IPS DF 6.9 (cell line): ENCODE data around the gene FOXP3.

ENCODE experiments used
- DNase-seq: peaks from one replicate; pipeline ENCODE4 v3.0.0-alpha.2; 2013; ENCODE audit warnings: low read depth, low spot score
- H3K27ac ChIP-seq: one replicate; pipeline ENCODE4 v1.5.1; 2013; ENCODE audit warnings: low read length, control low read depth
- H3K27me3 ChIP-seq: 2 replicates; pipeline ENCODE4 v1.6.1; 2013; ENCODE audit warnings: mild to moderate bottlenecking, low read length; ENCODE audit not compliant: control insufficient read depth, insufficient read depth
- H3K36me3 ChIP-seq: 2 replicates; pipeline ENCODE4 v1.6.1; 2013; ENCODE audit warnings: low read length; ENCODE audit not compliant: control insufficient read depth, insufficient read depth
- H3K4me1 ChIP-seq: 2 replicates; pipeline ENCODE4 v1.6.1; 2013; ENCODE audit warnings: low read length; ENCODE audit not compliant: control insufficient read depth, insufficient read depth
- H3K4me3 ChIP-seq: 2 replicates; pipeline ENCODE4 v1.5.1; 2013; ENCODE audit warnings: mild to moderate bottlenecking, low read length
- H3K9me3 ChIP-seq: 2 replicates; pipeline ENCODE4 v1.6.1; 2013; ENCODE audit warnings: low read length, inconsistent platforms; ENCODE audit not compliant: control insufficient read depth, insufficient read depth
- WGBS: extraction: QIAGEN DNeasy Blood & Tissue Kit; methylation state at CpG from one replicate; pipeline ENCODE4 v1.1.7; 2013; ENCODE audit warnings: mixed read lengths, missing lambda C conversion rate; ENCODE audit not compliant: insufficient read length, insufficient coverage; 5-methylcytosine and 5-hydroxymethylcytosine counted together

The FOXP3 gene

DNA sequence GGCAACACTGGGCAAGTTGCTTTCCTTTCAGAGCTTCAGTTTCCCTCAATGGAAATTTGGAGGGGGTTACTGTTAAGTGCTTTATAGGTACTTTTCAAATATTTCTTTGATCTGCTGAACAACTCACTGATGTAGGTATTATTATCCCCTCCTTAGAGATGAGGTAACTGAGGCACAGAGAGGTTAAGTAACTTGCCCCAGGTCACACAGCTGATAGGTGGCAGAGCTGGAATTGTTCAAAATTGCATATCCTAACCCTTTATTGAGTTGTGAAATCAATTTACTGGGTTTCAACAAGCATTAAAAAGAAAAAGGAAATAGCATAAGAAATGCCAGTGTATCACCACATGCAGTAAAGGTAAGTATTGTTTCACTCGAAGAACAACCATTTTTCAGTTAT is 11.7 kb upstream of the FOXP3 start:
- Histone ChIP-seq H3K27ac (no peak overlapping the region), H3K4me3 (no peak overlapping the region), H3K27me3 (no peaks in the 10 kb centered on the region), H3K9me3 (no peaks in the 10 kb centered on the region), H3K36me3 (no peaks in the 10 kb centered on the region), H3K4me1 (no peaks in the 10 kb centered on the region)
- no peak for DNase-seq
- WGBS = no CpG with 5 or more reads among the region's 1 CpG

DNA sequence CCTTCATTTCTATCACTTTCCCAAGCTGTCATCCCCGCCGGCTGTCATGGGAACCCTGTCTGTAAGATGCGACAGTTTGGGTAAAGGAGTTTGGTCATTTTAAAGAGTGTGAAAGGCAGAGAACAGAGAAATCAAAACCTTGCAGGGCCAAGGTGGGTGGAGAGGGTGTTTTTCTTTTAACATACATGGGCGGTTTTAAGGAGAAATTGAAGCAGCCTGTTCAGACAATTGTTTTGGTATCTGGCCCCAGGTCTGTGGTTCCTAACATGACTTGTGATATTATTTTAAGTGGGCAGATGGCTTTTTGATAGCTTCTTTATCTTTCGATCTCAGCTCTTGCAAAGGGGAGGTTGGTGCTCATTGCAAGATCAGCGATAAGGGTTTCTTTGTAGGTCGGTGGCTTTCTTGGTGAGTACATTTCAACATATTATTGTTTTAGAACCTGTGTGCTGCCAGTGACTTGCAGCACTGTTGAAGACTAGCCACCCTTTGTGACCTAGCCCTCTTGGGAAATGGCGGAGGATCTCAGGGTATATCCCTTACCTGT is 8.7 kb upstream of the FOXP3 start:
- WGBS = no CpG with 5 or more reads among the region's 8 CpGs
- H3K9me3 ChIP-seq = no peaks in the 10 kb centered on the region
- H3K4me3 ChIP-seq = no peak overlapping the region
- H3K36me3 ChIP-seq = no peaks in the 10 kb centered on the region
- H3K27ac ChIP-seq = no peak overlapping the region
- DNase-seq = no peak
- no peaks in the 10 kb centered on the region for H3K27me3 ChIP-seq
- peaks cover 2% of the 10 kb centered on the region; the same call in 1 of the 2 replicates for H3K4me1 ChIP-seq

DNA sequence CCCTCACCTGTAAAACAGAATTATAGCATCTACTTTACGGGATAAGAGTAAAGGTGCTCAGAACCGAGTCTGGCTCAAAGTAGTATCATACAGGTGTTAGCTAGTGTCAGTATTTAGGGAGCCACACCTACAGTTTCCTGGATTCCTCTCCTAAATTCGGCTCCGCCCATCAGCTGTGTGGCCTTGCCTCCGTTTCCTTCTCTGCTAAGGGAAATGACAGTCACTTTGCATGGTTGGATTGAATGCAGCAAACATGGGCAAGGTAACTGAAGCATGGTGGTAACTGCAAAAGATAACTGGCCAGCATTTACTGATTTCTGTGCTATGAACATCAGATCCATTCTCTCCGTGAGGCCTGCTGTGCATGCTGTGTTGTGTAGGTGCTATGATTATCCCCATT is 7.9 kb upstream of the FOXP3 start:
- Histone ChIP-seq H3K4me3 (no peak overlapping the region), H3K27me3 (no peaks in the 10 kb centered on the region), H3K4me1 (peaks cover 2% of the 10 kb centered on the region; the same call in 1 of the 2 replicates), H3K27ac (no peak overlapping the region), H3K36me3 (no peaks in the 10 kb centered on the region), H3K9me3 (no peaks in the 10 kb centered on the region)
- whole genome bisulfite sequencing = no CpG with 5 or more reads among the region's 6 CpGs
- no peak for DNase-seq

DNA sequence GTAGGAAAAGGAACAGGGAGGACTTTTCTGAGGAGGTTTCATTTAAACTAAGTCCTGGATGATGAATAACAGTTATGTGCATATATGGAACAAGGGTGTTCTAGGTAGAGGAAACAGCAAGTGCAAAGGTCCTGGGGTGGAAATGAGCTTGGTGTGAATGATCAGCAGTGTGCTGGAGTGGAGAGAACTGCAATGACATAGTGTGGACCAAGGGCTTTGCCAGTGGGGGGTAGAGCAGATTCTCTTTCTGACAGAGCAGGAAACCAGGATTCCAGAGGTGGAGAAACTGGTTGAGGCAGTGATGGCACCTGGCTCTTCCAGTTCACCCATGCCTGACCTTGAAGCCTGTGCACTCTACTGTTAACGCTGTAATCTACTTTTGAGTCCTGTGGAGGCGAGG is 6.8 kb upstream of the FOXP3 start:
- no peaks in the 10 kb centered on the region for H3K36me3 ChIP-seq
- H3K9me3 ChIP-seq = no peaks in the 10 kb centered on the region
- H3K4me3 ChIP-seq = no peak overlapping the region
- DNase-seq = no peak
- peaks cover 2% of the 10 kb centered on the region; the same call in 1 of the 2 replicates for H3K4me1 ChIP-seq
- no CpG with 5 or more reads among the region's 2 CpGs for WGBS
- H3K27me3 ChIP-seq = no peaks in the 10 kb centered on the region
- H3K27ac ChIP-seq = no peak overlapping the region

DNA sequence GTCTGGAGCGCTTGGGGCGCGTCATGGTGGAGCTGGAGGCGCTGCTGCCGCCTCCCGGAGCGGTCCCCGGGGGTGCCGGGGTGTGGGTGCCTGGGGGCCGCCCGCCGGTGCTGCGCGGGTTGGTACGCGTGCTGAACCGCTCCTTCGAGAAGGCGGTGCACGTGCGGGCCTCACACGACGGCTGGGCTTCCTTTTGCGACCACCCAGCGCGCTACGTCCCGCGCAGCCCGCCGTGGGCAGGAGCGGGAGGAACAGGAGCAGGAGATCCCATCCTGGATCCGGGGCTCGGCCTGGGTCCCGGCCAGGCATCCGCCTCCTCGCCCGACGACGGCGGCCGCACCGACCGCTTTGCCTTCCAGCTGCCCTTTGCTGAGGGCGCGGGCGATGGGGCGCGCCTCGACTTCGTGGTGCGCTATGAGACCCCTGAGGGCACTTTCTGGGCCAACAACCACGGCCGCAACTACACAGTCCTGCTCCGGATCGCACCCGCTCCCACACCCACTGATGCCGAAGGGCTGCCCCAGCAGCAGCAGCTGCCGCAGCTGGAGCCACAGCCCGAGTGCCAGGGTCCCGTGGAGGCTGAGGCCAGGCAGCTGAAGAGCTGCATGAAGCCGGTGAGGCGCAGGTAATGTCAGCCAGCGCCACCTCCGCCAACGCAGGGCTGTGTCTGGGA is 5.9 kb upstream of the FOXP3 start:
- no CpG with 5 or more reads among the region's 66 CpGs for WGBS

DNA sequence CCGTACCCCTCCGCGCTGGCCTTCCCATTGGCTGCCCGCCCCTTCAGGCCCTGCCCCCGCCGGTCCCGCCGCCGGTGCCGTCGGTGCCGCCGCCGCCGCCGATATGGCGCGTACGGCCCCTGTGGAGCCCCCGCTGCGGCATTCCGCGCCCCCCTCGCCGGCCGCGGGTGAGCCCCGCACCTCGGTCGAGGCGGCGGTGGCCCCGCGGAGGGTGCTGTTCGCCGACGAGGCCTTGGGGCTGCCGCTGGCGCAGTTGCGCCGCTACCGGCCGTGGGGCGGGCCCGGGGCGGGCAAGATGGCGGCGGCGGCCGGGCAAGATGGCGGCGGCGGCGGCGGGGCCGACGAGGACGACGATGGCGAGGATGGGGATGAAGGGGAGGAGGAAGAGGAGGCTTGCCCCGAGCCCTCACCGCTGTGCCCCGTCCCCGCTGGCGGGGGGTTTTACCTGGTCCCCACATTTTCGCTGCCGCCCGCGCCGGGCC is 5.3 kb upstream of the FOXP3 start, which contains the start of gene PPP1R3F:
PPP1R3F (plus strand) TSS at position 27 of the 482 bp plus-strand sequence; CDS start at position 104, 77 bp downstream.
- Histone ChIP-seq H3K27ac (no peak within 1 kb of the TSS), H3K4me1 (peaks cover 2% of the 10 kb centered on the region; the same call in 1 of the 2 replicates), H3K27me3 (no peaks in the 10 kb centered on the region), H3K4me3 (peak within 1 kb of the TSS; percentile 93), H3K36me3 (no peaks in the 10 kb centered on the region), H3K9me3 (no peaks in the 10 kb centered on the region)
- no peak for DNase-seq
- WGBS = no CpG with 5 or more reads among the region's 70 CpGs

More for the DNA sequence above, 5.9 kb upstream of the FOXP3 start:
- H3K9me3 ChIP-seq = no peaks in the 10 kb centered on the region
- DNase-seq = no peak
- no peaks in the 10 kb centered on the region for H3K27me3 ChIP-seq
- H3K4me1 ChIP-seq = peaks cover 2% of the 10 kb centered on the region; the same call in 1 of the 2 replicates
- no peaks in the 10 kb centered on the region for H3K36me3 ChIP-seq
- peak overlapping the region; percentile 93 for H3K4me3 ChIP-seq
- no peak overlapping the region for H3K27ac ChIP-seq

DNA sequence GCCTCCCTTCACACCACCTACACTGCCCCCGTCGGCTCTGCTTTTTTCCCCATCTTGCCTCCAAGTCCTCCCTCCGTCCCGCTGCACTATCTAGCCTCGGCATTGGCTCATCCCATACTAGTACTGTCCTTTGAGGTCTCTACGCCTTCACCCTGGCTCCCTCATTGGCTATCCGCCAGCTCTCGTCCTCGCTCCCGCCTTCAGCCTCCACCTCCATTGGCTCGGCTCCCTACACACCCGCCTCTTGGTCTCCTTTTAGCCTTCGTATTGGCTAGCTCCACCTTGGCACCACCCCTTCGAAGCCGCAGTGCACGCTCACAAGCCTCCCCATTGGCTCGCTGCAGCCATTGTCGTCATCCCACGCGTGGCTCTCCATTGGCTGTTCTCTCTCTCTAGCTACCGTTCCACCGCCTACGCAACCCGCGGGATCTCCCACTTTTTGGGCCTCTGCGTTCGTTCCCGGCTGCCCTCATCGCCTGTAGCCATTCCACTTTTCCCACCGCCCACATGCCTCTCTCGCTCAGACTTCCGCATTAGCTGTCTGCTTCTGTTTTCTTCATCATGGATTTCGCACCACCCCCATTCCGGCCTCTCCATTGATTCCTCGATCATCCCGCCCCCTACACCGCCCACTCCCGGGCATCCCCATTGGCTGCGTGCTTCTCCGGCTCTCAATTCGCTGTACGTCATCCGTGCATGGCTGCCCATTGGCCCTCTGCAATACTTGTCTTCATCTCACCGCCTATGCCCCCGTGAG is 4.7 kb upstream of the FOXP3 start:
- no CpG with 5 or more reads among the region's 45 CpGs for WGBS
- peak overlapping the region; percentile 93; the same call in 1 of the 2 replicates for H3K4me3 ChIP-seq
- H3K4me1 ChIP-seq = peaks cover 2% of the 10 kb centered on the region; the same call in 1 of the 2 replicates
- H3K27me3 ChIP-seq = no peaks in the 10 kb centered on the region
- DNase-seq = no peak
- H3K9me3 ChIP-seq = no peaks in the 10 kb centered on the region
- H3K36me3 ChIP-seq = no peaks in the 10 kb centered on the region
- H3K27ac ChIP-seq = no peak overlapping the region

DNA sequence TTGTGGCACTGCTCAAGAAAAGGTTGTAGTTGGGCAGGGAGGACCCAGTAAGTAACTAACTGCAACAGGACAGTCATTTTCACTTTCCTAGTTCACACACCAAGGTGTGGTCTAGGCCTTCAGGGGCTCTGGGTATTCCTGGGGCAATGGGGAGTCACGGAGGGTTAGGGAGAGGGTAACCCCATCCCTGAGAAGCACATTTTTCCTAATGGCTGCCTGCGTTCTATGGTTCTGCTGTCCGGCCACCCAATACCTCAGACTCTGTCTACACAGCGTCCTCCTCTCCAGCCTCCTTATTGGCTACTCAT is 4.1 kb upstream of the FOXP3 start:
- no peaks in the 10 kb centered on the region for H3K27me3 ChIP-seq
- H3K4me3 ChIP-seq = peak overlapping the region; percentile 52; the same call in 1 of the 2 replicates
- no peak overlapping the region for H3K27ac ChIP-seq
- H3K36me3 ChIP-seq = no peaks in the 10 kb centered on the region
- no CpG with 5 or more reads among the region's 4 CpGs for WGBS
- peaks cover 2% of the 10 kb centered on the region; the same call in 1 of the 2 replicates for H3K4me1 ChIP-seq
- H3K9me3 ChIP-seq = no peaks in the 10 kb centered on the region
- no peak for DNase-seq

DNA sequence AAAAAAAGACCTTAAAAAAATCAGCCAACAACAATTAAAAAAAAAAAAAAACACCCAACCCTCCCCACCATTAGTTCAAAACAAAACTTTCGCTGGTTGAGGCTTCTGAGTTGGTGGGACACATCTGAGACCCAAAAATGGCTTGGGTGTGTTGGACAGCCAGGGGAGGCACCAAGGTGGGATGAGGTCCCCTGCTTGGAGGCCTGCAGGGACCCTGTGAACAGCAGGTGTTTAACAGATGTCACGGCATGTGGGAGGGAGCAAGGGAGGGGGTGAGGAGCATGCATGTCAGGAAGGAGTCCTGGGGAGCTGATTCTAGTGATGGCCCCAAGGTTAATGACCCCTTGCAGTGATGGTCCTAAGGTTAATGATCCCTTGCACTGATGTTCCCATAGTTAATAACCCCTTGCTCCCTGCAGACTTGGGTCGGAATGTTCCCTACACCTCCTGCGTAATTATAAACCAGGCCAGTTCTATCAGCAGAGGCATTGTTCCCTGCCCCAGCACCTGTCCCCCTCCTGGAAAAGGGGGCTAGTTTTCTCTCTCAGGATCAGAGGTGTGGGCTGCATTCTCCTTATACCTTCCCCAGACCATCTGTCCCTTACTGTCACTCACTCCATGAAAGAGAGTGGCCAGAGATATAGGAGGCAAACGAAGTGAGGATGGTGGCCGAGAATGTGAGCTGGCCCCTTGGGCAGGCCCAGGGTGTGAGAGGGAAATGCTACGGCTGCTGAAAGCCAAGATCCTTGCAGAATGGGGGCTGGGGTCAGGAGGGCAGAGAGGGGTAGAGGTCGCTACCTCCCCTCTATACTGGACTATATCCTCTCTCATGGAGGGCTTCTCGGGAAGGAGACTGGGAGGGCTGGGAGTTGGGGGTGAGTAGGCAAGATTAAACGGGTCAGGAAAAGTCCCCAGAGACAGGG is 2.3 kb upstream of the FOXP3 start:
- no peak for DNase-seq
- H3K4me3 ChIP-seq = no peak overlapping the region
- no peaks in the 10 kb centered on the region for H3K9me3 ChIP-seq
- no peak overlapping the region for H3K27ac ChIP-seq
- H3K4me1 ChIP-seq = peaks cover 2% of the 10 kb centered on the region; the same call in 1 of the 2 replicates
- no peaks in the 10 kb centered on the region for H3K36me3 ChIP-seq
- no CpG with 5 or more reads among the region's 10 CpGs for WGBS
- no peaks in the 10 kb centered on the region for H3K27me3 ChIP-seq

DNA sequence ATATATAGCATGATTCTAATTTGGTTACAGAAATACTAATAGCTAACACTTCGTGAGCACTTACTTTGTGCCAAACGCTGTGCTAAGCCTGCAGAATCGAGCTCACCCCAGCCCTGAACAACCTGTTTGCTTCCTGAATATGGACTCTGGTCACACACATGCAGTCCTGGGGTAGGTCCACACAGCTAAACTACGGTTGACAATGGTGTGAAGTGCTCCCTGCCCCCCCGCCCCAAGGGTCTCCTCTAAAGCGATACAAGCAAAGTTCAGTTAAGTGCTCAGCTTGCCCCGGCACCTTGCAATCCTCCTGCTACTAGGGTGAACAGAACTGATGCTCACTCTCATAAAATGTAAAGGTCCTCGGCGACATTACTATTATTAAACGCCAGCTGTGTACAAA is 879 bp downstream of the FOXP3 start:
- Histone ChIP-seq H3K4me3 (no peak overlapping the region), H3K9me3 (no peaks in the 10 kb centered on the region), H3K4me1 (no peaks in the 10 kb centered on the region), H3K36me3 (no peaks in the 10 kb centered on the region), H3K27me3 (no peaks in the 10 kb centered on the region), H3K27ac (no peak overlapping the region)
- no CpG with 5 or more reads among the region's 10 CpGs for WGBS
- DNase-seq = no peak
